ENCODE measurements around the gene ESRRG.

The ESRRG gene

DNA sequence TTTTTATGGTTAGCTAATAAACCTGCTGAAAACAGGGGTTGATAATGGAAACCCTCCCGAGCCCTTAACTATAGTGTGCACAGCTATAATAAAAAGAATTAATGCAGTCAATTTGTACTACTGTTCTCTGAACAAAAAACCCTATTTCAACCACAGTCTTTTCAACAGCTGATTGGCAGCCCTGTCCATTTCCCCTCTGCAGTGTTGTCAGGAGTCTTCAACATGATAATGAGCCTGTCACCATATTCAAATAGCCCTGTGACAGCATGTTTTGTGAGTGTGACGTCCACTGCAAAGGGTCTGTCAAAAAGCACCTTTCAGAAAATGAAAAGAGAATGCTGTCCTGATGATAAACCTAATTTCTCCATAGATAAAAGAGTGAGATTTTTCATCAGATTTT lies 92.7 kb downstream of the ESRRG start:
- TF ChIP-seq, protein P1, sequence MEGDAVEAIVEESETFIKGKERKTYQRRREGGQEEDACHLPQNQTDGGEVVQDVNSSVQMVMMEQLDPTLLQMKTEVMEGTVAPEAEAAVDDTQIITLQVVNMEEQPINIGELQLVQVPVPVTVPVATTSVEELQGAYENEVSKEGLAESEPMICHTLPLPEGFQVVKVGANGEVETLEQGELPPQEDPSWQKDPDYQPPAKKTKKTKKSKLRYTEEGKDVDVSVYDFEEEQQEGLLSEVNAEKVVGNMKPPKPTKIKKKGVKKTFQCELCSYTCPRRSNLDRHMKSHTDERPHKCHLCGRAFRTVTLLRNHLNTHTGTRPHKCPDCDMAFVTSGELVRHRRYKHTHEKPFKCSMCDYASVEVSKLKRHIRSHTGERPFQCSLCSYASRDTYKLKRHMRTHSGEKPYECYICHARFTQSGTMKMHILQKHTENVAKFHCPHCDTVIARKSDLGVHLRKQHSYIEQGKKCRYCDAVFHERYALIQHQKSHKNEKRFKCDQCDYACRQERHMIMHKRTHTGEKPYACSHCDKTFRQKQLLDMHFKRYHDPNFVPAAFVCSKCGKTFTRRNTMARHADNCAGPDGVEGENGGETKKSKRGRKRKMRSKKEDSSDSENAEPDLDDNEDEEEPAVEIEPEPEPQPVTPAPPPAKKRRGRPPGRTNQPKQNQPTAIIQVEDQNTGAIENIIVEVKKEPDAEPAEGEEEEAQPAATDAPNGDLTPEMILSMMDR (conservative IDR thresholded peaks at IDR 0.05) = no peak
- no peak overlapping the region for H3K27ac ChIP-seq

DNA sequence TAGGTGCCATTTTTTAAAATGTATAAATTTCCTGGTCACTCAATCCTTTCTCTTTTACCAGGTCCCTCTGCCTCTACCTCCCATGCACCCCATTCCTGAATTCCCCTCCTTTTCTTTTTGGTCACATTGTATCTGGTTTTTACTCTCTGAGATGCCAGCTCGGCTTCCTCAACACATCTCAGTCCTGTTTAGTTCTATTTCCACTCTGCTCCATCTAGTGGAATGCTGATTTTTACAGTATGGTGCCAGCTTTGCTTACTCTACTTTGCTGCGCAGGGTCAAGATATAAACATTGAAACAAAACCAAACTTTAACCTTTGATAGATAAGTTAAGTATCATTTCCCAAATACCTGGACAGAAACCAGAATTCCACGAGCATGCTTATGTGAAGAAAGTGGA lies 96.0 kb downstream of the ESRRG start:
- TF ChIP-seq, protein P1 (conservative IDR thresholded peaks at IDR 0.05) = no peak; the same call in 1 of the 2 replicates
- no peak overlapping the region for H3K27ac ChIP-seq

- no peak overlapping the region for H3K27ac ChIP-seq
- TF ChIP-seq, protein P1 (conservative IDR thresholded peaks at IDR 0.05) = no peak
These were observed 96.7 kb downstream of the ESRRG start for GRCh38 chr1:216626394-216627067.

GRCh38 chr1:216621536-216621935 lies 101.7 kb downstream of the ESRRG start:
- no peak overlapping the region for H3K27ac ChIP-seq
- TF ChIP-seq, protein P1 (conservative IDR thresholded peaks at IDR 0.05) = no peak

GRCh38 chr1:216617081-216617875 lies 106.0 kb downstream of the ESRRG start:
- H3K27ac ChIP-seq = no peak overlapping the region
- TF ChIP-seq, protein P1 (conservative IDR thresholded peaks at IDR 0.05) = no peak

DNA sequence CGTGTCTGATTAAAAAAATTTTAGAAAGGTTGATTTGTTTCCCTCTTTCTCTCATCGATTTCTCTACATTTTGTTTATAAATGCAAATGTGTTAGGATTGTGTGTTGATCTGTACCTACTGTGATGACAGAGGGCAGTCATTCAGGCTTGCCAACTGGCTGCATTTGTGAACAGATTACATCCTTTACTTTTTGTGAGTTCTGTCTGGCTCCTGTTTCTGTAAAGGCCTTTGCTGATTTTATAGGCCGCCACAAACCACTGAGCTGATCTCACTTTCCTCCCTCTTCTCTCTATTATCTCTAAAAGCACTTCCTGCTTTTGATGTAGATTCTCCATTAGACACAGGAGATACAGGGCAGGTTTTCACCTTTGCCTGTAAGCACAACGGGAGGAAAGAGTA lies 106.8 kb downstream of the ESRRG start:
- TF ChIP-seq, protein P1 (conservative IDR thresholded peaks at IDR 0.05) = no peak
- H3K27ac ChIP-seq = no peak overlapping the region

- TF ChIP-seq, protein P1 (conservative IDR thresholded peaks at IDR 0.05) = no peak
- no peak overlapping the region for H3K27ac ChIP-seq
These were observed 109.0 kb downstream of the ESRRG start for GRCh38 chr1:216614011-216614934.
